ENCODE data around the gene HS6ST2.

Gene HS6ST2

DNA sequence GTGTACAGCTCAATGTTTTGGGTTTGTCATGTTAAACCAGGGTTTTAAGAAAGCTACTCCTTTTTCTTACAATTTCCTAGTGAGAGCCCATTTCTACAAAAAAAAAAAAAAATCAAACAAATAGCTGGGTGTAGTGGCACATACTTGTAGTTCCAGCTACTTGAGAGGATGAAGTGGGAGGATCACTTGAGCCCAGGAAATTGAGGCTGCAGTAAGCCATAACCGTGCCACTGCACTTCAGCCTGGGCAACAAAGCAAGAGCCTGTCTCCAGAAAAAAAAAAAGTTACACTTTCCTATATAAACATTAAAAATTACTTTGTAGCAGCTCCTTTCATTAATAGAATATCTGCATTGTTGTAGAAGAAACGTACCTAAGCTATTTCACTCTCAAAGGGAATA, 166.7 kb downstream of the HS6ST2 start:
- TF ChIP-seq, protein P1, sequence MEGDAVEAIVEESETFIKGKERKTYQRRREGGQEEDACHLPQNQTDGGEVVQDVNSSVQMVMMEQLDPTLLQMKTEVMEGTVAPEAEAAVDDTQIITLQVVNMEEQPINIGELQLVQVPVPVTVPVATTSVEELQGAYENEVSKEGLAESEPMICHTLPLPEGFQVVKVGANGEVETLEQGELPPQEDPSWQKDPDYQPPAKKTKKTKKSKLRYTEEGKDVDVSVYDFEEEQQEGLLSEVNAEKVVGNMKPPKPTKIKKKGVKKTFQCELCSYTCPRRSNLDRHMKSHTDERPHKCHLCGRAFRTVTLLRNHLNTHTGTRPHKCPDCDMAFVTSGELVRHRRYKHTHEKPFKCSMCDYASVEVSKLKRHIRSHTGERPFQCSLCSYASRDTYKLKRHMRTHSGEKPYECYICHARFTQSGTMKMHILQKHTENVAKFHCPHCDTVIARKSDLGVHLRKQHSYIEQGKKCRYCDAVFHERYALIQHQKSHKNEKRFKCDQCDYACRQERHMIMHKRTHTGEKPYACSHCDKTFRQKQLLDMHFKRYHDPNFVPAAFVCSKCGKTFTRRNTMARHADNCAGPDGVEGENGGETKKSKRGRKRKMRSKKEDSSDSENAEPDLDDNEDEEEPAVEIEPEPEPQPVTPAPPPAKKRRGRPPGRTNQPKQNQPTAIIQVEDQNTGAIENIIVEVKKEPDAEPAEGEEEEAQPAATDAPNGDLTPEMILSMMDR (IDR thresholded peaks at IDR 0.05) = no peak
- no peaks in the 10 kb centered on the region for H3K36me3 ChIP-seq
- no peak overlapping the region for H3K27ac ChIP-seq
- H3K4me1 ChIP-seq (ENCODE audit: control insufficient read depth in 1 of 2, insufficient read depth in 1 of 2, low read depth in 1 of 2, low read length in 1 of 2) = no peaks in the 10 kb centered on the region
- no peaks in the 10 kb centered on the region for H3K27me3 ChIP-seq
- H3K9me3 ChIP-seq = no peaks in the 10 kb centered on the region
- H3K4me3 ChIP-seq (ENCODE audit: low read depth in 1 of 2, low read length in 1 of 2) = no peak overlapping the region

DNA sequence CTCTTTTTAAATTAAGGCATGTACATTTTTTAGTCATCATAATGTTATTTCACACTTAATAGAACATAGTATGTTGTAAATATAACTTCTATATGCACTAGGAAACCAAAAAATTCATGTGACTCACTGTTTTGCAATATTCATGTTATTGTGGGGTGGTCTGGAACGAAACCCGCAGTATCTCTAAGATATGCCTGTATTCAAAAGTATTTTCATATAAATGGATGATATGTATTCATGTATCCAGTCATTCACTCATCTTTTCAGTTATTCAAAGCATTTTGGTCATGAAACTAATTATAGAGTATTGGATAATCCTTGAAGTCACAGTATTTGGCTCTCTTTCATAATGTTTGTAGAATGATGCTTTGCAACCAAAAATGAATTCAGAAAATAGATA, 168.1 kb downstream of the HS6ST2 start:
- Histone ChIP-seq H3K4me1 (ENCODE audit: control insufficient read depth in 1 of 2, insufficient read depth in 1 of 2, low read depth in 1 of 2, low read length in 1 of 2) (no peaks in the 10 kb centered on the region), H3K9me3 (no peaks in the 10 kb centered on the region), H3K36me3 (no peaks in the 10 kb centered on the region), H3K4me3 (ENCODE audit: low read depth in 1 of 2, low read length in 1 of 2) (no peak overlapping the region), H3K27me3 (no peaks in the 10 kb centered on the region), H3K27ac (no peak overlapping the region)
- TF ChIP-seq, protein P1 (IDR thresholded peaks at IDR 0.05) = no peak

DNA sequence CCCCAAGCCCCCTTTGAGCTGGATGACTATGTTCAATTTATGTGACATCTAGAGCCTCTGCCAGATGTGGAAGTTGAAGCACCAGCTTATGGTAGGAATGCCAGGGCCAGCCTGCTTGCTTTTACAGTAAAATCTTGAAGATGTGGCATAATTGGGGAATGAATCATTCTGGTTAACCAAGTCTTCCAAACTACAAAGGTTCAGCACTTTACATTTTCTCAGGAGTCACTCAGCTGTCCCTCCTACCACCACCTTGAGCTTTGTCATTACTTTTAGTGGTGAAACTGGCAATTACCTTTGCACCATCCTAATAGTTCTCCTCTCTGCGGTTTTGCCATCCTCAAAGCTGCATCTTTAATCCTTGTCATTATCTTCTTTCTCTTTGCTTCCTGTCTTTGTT, 172.2 kb downstream of the HS6ST2 start:
- no peaks in the 10 kb centered on the region for H3K36me3 ChIP-seq
- no peaks in the 10 kb centered on the region for H3K9me3 ChIP-seq
- H3K4me3 ChIP-seq (ENCODE audit: low read depth in 1 of 2, low read length in 1 of 2) = no peak overlapping the region
- H3K4me1 ChIP-seq (ENCODE audit: control insufficient read depth in 1 of 2, insufficient read depth in 1 of 2, low read depth in 1 of 2, low read length in 1 of 2) = no peaks in the 10 kb centered on the region
- H3K27me3 ChIP-seq = no peaks in the 10 kb centered on the region
- H3K27ac ChIP-seq = no peak overlapping the region
- TF ChIP-seq, protein P1 (IDR thresholded peaks at IDR 0.05) = no peak

DNA sequence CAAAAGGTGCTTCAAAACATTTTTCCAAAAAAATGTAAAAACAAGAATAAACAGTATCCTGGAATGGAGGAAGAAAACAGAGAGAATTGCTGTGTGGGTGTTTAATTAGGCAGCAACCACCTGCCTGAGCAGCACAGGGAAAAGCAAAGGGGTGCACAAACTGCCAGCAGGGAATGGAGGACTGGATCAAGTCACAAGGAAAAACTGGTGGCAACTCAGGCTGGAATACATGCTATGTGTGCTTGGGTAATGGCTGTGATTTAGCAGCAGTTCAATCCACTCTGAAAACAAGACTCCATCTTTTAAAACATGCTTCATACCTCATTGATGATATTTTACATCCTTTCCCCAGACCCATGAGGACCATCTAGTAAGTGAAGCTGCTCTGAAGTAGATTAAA, 179.5 kb downstream of the HS6ST2 start:
- Histone ChIP-seq H3K27me3 (no peaks in the 10 kb centered on the region), H3K27ac (no peak overlapping the region), H3K9me3 (no peaks in the 10 kb centered on the region), H3K4me3 (ENCODE audit: low read depth in 1 of 2, low read length in 1 of 2) (no peak overlapping the region), H3K36me3 (no peaks in the 10 kb centered on the region), H3K4me1 (ENCODE audit: control insufficient read depth in 1 of 2, insufficient read depth in 1 of 2, low read depth in 1 of 2, low read length in 1 of 2) (no peaks in the 10 kb centered on the region)
- TF ChIP-seq, protein P1 (IDR thresholded peaks at IDR 0.05) = no peak

DNA sequence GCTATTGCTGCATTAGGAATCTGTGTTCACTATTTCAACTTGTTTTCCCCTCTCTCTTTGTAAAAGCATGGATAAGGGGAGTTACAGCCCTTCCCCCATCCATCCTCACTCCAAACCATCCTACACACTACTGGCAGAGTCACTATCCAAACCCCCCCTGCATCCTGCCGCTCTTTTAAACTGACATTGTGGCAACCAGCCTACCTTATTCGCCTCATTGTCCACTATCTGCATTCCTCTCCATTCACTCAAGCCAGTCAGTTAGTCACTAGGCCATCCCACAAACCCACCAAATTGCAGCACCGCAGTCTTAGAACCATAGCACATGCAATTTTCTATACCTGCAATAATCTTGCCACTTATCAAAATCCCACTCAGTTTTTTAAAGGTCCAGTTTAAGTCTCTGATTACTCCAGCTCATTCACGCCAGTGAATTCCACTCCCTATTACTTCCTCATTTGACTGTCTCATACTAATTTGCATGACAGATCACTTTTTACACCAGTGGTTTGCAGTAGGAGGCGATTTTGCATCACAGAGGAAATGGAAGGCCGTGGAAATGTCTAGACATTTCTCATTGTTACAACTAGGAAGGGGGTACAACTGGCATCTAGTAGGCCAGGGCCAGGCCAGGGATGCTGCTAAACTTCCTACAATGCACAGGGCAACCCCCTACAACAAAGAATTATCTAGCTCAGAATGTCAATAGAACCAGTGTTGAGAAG, 181.8 kb downstream of the HS6ST2 start:
- no peaks in the 10 kb centered on the region for H3K27me3 ChIP-seq
- H3K4me3 ChIP-seq (ENCODE audit: low read depth in 1 of 2, low read length in 1 of 2) = no peak overlapping the region
- no peaks in the 10 kb centered on the region for H3K4me1 ChIP-seq (ENCODE audit: control insufficient read depth in 1 of 2, insufficient read depth in 1 of 2, low read depth in 1 of 2, low read length in 1 of 2)
- TF ChIP-seq, protein P1 (IDR thresholded peaks at IDR 0.05) = no peak
- H3K27ac ChIP-seq = no peak overlapping the region
- H3K9me3 ChIP-seq = no peaks in the 10 kb centered on the region
- no peaks in the 10 kb centered on the region for H3K36me3 ChIP-seq
